ENCODE data around the gene GJB5.

- TF ChIP-seq CTCF (IDR thresholded peaks at IDR 0.05) (no peak), POLR2A (IDR thresholded peaks at IDR 0.05) (no peak)
These were observed 1.7 kb upstream of the GJB5 start for GRCh38 chr1:34753163-34753562.

All from sigmoid colon (tissue), 3 donors.